Sigmoid colon (tissue), 7 donors: ENCODE results near the gene FAU. TPM values are rescaled to one million over a fixed set of nuclear protein-coding genes. Genes with fewer than 3 reads are reported as not detected.

ENCODE experiments used
- DNase-seq: peaks from one replicate; pipeline ENCODE4 v3.0.0-alpha.2; 2019
- H3K27ac ChIP-seq, 4 donors: fragments of 200-600 bp; sonication (generic); one replicate each; pipeline ENCODE4 v1.5.1; 2016 to 2019; ENCODE audit warnings: mild to moderate bottlenecking in 1 of 4
- H3K27me3 ChIP-seq, 3 donors: fragments of 200-600 bp; sonication (generic); one replicate each; pipeline ENCODE4 v1.5.1; 2019; ENCODE audit warnings: mild to moderate bottlenecking in 1 of 3
- H3K36me3 ChIP-seq, 4 donors: fragments of 200-600 bp; sonication (generic); one replicate each; pipeline ENCODE4 v1.5.1; 2016 to 2019
- H3K4me1 ChIP-seq, 4 donors: fragments of 200-600 bp; sonication (generic); one replicate each; pipeline ENCODE4 v1.5.1; 2017 to 2019
- H3K4me3 ChIP-seq, 4 donors: fragments of 200-600 bp; sonication (generic); one replicate each; pipeline ENCODE4 v1.5.1; 2017 to 2019; ENCODE audit warnings: mild to moderate bottlenecking in 2 of 4, moderate library complexity in 1 of 4
- H3K9me3 ChIP-seq, 4 donors: fragments of 200-600 bp in 3 of 4; sonication (generic) in 3 of 4; one replicate each; pipeline versions ENCODE4 v1.5.1 to v1.6.1; 2013 to 2019
- EP300 ChIP-seq, 4 donors: sonication (generic); formaldehyde crosslinking; IDR thresholded peaks; one replicate each; pipeline ENCODE4 v1.6.1; 2017; ENCODE audit warnings: antibody characterized with exemption in 4 of 4
- POLR2A ChIP-seq, 2 donors: fragments of 450-650 bp; IDR thresholded peaks; one replicate each; pipeline ENCODE4 v1.6.1; 2016; ENCODE audit warnings: antibody characterized with exemption in 2 of 2, mild to moderate bottlenecking in 2 of 2, moderate library complexity in 2 of 2
- POLR2AphosphoS5 ChIP-seq, 4 donors: sonication (generic); formaldehyde crosslinking; IDR thresholded peaks; one replicate each; pipeline ENCODE4 v1.6.1; 2017; ENCODE audit warnings: antibody characterized with exemption in 4 of 4
- WGBS, 2 donors: extraction: QIAGEN DNeasy Blood & Tissue Kit; methylation state at CpG; one replicate each; pipeline ENCODE4 v1.1.7; 2013; 5-methylcytosine and 5-hydroxymethylcytosine counted together
- intact Hi-C: fragments of 100-400 bp; cut with DNase I; formaldehyde crosslinking; loops from one replicate; pipeline ENCODE4 v1.15.1; 2023
- polyA plus RNA-seq, 3 donors: library from polyadenylated mRNA; stranded (reverse); fragments of 200-250 nt; gene quantifications; one replicate each; pipeline ENCODE4 v1.2.3, GENCODE V29; 2013
- total RNA-seq, 4 donors: library from RNA; depleted of rRNA; stranded (reverse); fragments of >200 nt; gene quantifications; one replicate each; pipeline ENCODE4 v1.1.0, GENCODE V29; 2016
- TF ChIP-seq, protein P1 (sequence below), 4 experiments: fragments of 450-650 bp in 3 of 4; fragments of 200-600 bp in 1 of 4; IDR thresholded peaks; one replicate each; pipeline ENCODE4 v1.5.1; 2016 to 2019; ENCODE audit warnings: antibody characterized with exemption in 4 of 4, mild to moderate bottlenecking in 3 of 4, moderate library complexity in 2 of 4
- donor health status: healthy with polysubstance abuse.
- donor health status: Bipolar disorder and iron deficiency.
- donor health status: healthy.

FAU gene
- total and polyA plus RNA-seq, 7 donors, result 811 to 1,561 (median 1,235) TPM

DNA sequence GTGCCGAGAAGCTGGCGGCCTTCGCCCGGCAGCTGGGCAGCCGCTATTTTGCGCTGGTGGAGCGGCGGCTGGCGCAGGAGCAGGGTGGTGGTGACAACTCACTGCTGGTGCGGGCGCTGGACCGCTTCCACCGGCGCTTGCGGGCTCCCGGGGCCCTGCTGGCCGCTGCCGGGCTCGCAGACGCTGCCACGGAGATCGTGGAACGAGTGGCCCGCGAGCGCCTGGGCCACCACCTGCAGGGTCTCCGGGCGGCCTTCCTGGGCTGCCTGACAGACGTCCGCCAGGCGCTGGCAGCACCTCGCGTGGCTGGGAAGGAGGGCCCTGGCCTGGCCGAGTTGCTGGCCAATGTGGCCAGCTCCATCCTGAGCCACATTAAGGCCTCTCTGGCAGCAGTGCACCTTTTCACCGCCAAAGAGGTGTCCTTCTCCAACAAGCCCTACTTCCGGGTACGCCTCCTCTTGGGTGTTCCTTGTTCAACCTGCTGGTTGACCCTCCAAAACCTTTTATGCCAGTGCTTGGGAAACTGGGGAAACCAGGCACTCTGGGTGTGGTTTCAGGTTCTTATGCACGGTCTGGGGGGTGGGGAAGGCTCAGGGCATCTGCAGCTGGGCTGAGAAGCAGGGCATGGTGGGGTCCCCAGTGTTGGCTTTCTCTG is 13.3 kb downstream of the FAU start:
- H3K9me3 ChIP-seq, result no peaks in the 10 kb centered on the region
- no peak overlapping the region for H3K4me3 ChIP-seq
- no peak overlapping the region for H3K27ac ChIP-seq
- intact Hi-C loops, result no loop called here
- no peak for DNase-seq
- WGBS, 2 donors, result 93 to 95% methylated on average over 38 of the region's 38 CpGs
- peaks cover 0 to 33% (median 31%) of the 10 kb centered on the region in 4 donors for H3K4me1 ChIP-seq
- TF ChIP-seq POLR2A (IDR thresholded peaks at IDR 0.05), result no peak
- H3K27me3 ChIP-seq, result no peaks in the 10 kb centered on the region
- peaks cover 9 to 40% (median 16%) of the 10 kb centered on the region in 4 donors for H3K36me3 ChIP-seq

DNA sequence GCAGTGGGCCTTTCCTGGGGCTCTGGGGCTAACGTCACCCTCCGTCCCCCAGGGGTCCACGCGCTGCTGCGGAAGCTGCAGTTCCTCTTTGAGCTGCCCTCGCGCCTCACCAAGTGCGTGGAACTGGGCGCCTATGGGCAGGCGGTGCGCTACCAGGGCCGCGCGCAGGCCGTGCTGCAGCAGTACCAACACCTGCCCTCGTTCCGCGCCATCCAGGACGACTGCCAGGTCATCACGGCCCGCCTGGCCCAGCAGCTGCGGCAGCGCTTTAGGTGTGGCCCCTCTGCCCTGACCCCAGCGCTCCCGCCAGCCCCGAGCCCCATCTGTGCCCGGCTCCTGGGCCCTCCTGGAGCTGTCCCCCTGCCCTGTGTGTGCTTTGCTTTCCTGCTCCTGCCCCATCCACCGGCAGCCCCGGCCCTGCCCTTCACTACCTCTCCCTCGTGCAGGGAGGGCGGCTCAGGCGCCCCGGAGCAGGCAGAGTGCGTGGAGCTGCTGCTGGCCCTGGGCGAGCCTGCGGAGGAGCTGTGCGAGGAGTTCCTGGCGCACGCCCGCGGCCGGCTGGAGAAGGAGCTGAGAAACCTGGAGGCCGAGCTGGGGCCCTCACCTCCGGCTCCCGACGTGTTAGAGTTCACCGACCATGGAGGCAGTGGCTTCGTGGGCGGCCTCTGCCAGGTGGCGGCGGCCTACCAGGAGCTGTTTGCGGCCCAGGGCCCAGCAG is 14.0 kb downstream of the FAU start:
- 94 to 96% methylated on average over 52 of the region's 52 CpGs for WGBS, 2 donors
- DNase-seq, result no peak
- TF ChIP-seq EP300 (IDR thresholded peaks at IDR 0.05) (no peak), POLR2A (IDR thresholded peaks at IDR 0.05) (no peak), POLR2AphosphoS5 (IDR thresholded peaks at IDR 0.05) (no peak)
- TF ChIP-seq, protein P1, sequence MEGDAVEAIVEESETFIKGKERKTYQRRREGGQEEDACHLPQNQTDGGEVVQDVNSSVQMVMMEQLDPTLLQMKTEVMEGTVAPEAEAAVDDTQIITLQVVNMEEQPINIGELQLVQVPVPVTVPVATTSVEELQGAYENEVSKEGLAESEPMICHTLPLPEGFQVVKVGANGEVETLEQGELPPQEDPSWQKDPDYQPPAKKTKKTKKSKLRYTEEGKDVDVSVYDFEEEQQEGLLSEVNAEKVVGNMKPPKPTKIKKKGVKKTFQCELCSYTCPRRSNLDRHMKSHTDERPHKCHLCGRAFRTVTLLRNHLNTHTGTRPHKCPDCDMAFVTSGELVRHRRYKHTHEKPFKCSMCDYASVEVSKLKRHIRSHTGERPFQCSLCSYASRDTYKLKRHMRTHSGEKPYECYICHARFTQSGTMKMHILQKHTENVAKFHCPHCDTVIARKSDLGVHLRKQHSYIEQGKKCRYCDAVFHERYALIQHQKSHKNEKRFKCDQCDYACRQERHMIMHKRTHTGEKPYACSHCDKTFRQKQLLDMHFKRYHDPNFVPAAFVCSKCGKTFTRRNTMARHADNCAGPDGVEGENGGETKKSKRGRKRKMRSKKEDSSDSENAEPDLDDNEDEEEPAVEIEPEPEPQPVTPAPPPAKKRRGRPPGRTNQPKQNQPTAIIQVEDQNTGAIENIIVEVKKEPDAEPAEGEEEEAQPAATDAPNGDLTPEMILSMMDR (IDR thresholded peaks at IDR 0.05), result no peak
- Histone ChIP-seq H3K4me1 (peaks cover 0 to 27% (median 25%) of the 10 kb centered on the region in 4 donors), H3K27ac (no peak overlapping the region), H3K4me3 (no peak overlapping the region), H3K9me3 (no peaks in the 10 kb centered on the region), H3K27me3 (no peaks in the 10 kb centered on the region), H3K36me3 (peaks cover 9 to 40% (median 16%) of the 10 kb centered on the region in 4 donors)
- intact Hi-C loops, result no loop called here

DNA sequence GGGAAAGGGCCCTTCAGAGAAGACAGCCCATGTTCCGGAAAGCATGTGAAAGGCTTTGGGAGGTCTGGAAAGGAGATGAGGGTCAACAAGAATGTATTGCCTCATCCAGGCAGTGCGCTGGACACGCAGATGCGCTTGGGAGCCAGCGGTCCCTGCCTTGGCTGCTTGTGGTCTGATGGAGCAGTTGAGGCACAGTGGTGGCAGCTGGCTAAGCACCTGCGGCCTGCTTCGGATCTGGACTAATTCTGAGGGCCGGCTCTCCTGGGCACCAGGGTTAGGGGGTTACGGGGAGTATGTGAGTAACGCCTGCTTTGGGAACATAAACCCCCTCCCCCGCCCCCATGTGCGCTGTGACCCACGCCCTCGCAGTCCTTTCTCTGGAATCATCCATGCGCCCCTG is 14.9 kb downstream of the FAU start:
- no peak overlapping the region for H3K4me3 ChIP-seq

DNA sequence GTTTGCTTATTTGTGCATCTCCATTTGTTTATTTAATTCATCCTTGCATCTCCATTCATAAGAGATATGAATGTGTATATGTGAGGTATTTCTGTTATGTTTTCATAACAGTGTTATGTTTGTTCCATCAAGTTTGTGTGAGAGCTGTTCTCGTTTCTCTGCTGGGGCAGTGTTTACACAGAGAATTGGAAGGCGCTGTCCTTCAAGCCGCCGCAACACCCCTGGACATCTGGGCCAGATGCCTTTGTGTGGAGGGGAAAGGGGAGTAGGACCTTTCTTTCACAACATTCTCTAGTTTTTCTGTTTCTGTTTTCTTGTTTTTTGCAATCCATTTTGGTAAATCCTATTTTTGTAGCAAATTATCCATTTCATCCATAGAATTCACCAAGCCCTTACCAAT is 17.3 kb downstream of the FAU start:
- TF ChIP-seq POLR2A (IDR thresholded peaks at IDR 0.05) (no peak), POLR2AphosphoS5 (IDR thresholded peaks at IDR 0.05) (no peak), EP300 (IDR thresholded peaks at IDR 0.05) (no peak)
- TF ChIP-seq, protein P1 (IDR thresholded peaks at IDR 0.05), result no peak
- intact Hi-C loops, result no loop called here
- Histone ChIP-seq H3K9me3 (no peaks in the 10 kb centered on the region), H3K4me1 (no peaks in the 10 kb centered on the region), H3K36me3 (peaks cover 9 to 37% (median 16%) of the 10 kb centered on the region in 4 donors), H3K4me3 (no peak overlapping the region), H3K27ac (no peak overlapping the region), H3K27me3 (no peaks in the 10 kb centered on the region)
- no peak for DNase-seq
- WGBS, 2 donors, result 74 to 80% methylated on average over 4 of the region's 4 CpGs

More for the DNA sequence above, 14.9 kb downstream of the FAU start:
- DNase-seq, result no peak
- Histone ChIP-seq H3K4me1 (peaks cover 0 to 18% (median 16%) of the 10 kb centered on the region in 4 donors), H3K9me3 (no peaks in the 10 kb centered on the region), H3K27ac (no peak overlapping the region), H3K27me3 (no peaks in the 10 kb centered on the region), H3K36me3 (peaks cover 9 to 40% (median 16%) of the 10 kb centered on the region in 4 donors)
- TF ChIP-seq POLR2AphosphoS5 (IDR thresholded peaks at IDR 0.05) (no peak), EP300 (IDR thresholded peaks at IDR 0.05) (no peak), POLR2A (IDR thresholded peaks at IDR 0.05) (no peak)
- TF ChIP-seq, protein P1 (IDR thresholded peaks at IDR 0.05), result no peak
- WGBS, 2 donors, result 96% methylated on average over 15 of the region's 15 CpGs
- intact Hi-C loops, result no loop called here

DNA sequence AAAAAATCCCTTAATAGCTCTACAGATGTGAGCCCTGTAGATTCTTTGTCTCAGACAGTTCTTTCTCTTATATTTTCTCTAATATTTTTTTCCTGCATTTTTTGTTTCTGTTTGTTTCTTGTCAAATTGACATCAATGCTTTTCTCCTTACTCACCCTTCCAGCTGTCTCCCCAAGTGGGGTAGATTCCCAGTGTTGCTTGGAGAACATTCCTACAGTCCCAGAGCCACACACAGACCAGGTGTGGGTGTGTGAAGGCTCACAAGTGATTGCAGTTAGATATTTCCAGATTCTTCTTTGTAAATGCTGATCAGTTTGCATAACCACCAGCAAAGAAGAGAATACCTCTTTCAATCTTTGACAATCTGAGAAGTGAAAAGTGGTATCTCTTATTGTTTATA is 18.5 kb downstream of the FAU start:
- TF ChIP-seq, protein P1 (IDR thresholded peaks at IDR 0.05), result no peak
- no peak for TF ChIP-seq POLR2AphosphoS5 (IDR thresholded peaks at IDR 0.05)
- no peak for TF ChIP-seq POLR2A (IDR thresholded peaks at IDR 0.05)
- TF ChIP-seq EP300 (IDR thresholded peaks at IDR 0.05), result no peak
- no peak overlapping the region for H3K27ac ChIP-seq
- H3K9me3 ChIP-seq, result no peaks in the 10 kb centered on the region
- no peak overlapping the region for H3K4me3 ChIP-seq
- H3K27me3 ChIP-seq, result no peaks in the 10 kb centered on the region
- DNase-seq, result no peak
- intact Hi-C loops, result no loop called here
- H3K36me3 ChIP-seq, result peaks cover 8 to 32% (median 10%) of the 10 kb centered on the region in 4 donors
- no peaks in the 10 kb centered on the region for H3K4me1 ChIP-seq
